RWPE2 (cell line): Measurements from ENCODE around the gene TEDC2.

Experiments
- ATAC-seq: fragments of 200-7000 bp; cut with Tn5 transposase; 3 replicates; pipeline ENCODE4 v1.9.1; 2021; ENCODE audit warnings: low read depth
- DNase-seq: peaks from one replicate; pipeline ENCODE4 v3.0.0-alpha.2; 2020; ENCODE audit warnings: low spot score
- H3K27ac ChIP-seq: fragments of 450-650 bp; 2 replicates; pipeline ENCODE4 v1.5.1; 2017; ENCODE audit warnings: mild to moderate bottlenecking; ENCODE audit not compliant: poor library complexity, severe bottlenecking
- H3K27me3 ChIP-seq: fragments of 250-450 bp; sonication (Bioruptor Pico); 2 replicates; pipeline ENCODE4 v1.5.1; 2021; ENCODE audit warnings: mild to moderate bottlenecking, moderate library complexity; ENCODE audit not compliant: insufficient read depth, poor library complexity, severe bottlenecking
- H3K36me3 ChIP-seq: fragments of 250-450 bp; sonication (Bioruptor Pico); 2 replicates; pipeline ENCODE4 v1.5.1; 2020; ENCODE audit warnings: low read depth, mild to moderate bottlenecking, moderate library complexity
- H3K4me1 ChIP-seq: fragments of 250-450 bp; sonication (Bioruptor Pico); 2 replicates; pipeline ENCODE4 v1.5.1; 2021; ENCODE audit warnings: mild to moderate bottlenecking, moderate library complexity; ENCODE audit not compliant: insufficient read depth, poor library complexity, severe bottlenecking
- H3K4me3 ChIP-seq: fragments of 250-450 bp; sonication (Bioruptor Pico); 2 replicates; pipeline ENCODE4 v1.5.1; 2021; ENCODE audit warnings: mild to moderate bottlenecking, moderate library complexity; ENCODE audit not compliant: severe bottlenecking
- H3K9me3 ChIP-seq: fragments of 250-450 bp; sonication (Bioruptor Pico); 2 replicates; pipeline ENCODE4 v1.5.1; 2021; ENCODE audit warnings: mild to moderate bottlenecking, moderate library complexity; ENCODE audit not compliant: severe bottlenecking
- TF ChIP-seq, protein P1 (sequence below): fragments of 450-650 bp; IDR thresholded peaks from one replicate; pipeline ENCODE4 v1.5.1; 2017; ENCODE audit warnings: mild to moderate bottlenecking, moderate library complexity; ENCODE audit not compliant: poor library complexity, severe bottlenecking

Gene TEDC2

DNA sequence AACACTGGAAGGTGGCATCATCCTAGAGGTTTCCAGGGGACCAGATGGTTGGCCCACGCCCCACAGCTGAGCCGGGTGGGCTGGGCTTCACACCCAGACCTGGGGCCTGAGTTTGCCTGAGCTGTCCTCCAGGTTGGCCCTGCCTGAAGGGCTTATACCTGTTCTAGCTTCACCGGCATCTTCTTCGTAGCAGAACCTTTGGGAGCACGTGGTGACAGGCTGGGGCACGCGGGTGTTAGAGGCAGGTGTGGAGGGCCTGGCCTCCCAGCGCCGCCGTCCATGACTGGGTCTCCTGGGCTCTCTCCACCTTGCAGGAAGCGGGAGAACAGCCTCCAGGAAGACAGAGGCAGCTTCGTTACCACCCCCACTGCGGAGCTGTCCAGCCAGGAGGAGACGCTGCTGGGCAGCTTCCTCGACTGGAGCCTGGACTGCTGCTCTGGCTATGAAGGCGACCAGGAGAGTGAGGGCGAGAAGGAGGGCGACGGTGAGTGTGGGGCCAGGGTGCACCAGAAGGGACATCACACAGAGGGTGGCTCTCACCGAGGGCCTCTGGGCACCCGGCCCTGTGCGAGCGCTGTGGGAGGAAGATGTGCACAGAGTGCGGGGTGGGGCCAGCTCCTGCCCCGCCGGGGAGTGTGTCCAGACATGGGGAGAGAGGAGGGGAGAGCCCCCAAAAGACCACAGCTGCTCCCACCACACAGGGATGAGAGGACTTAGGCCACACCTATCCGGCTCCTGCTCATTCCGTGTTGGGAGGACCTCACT, 4.6 kb upstream of the TEDC2 start:
- H3K9me3 ChIP-seq, result no peaks in the 10 kb centered on the region
- ATAC-seq (no peak), DNase-seq (no peak)
- H3K27me3 ChIP-seq, result no peaks in the 10 kb centered on the region
- TF ChIP-seq, protein P1, sequence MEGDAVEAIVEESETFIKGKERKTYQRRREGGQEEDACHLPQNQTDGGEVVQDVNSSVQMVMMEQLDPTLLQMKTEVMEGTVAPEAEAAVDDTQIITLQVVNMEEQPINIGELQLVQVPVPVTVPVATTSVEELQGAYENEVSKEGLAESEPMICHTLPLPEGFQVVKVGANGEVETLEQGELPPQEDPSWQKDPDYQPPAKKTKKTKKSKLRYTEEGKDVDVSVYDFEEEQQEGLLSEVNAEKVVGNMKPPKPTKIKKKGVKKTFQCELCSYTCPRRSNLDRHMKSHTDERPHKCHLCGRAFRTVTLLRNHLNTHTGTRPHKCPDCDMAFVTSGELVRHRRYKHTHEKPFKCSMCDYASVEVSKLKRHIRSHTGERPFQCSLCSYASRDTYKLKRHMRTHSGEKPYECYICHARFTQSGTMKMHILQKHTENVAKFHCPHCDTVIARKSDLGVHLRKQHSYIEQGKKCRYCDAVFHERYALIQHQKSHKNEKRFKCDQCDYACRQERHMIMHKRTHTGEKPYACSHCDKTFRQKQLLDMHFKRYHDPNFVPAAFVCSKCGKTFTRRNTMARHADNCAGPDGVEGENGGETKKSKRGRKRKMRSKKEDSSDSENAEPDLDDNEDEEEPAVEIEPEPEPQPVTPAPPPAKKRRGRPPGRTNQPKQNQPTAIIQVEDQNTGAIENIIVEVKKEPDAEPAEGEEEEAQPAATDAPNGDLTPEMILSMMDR, result no peak
- H3K4me3 ChIP-seq, result no peak overlapping the region
- H3K4me1 ChIP-seq, result no peaks in the 10 kb centered on the region
- no peak overlapping the region for H3K27ac ChIP-seq
- peaks cover 61% of the 10 kb centered on the region for H3K36me3 ChIP-seq

DNA sequence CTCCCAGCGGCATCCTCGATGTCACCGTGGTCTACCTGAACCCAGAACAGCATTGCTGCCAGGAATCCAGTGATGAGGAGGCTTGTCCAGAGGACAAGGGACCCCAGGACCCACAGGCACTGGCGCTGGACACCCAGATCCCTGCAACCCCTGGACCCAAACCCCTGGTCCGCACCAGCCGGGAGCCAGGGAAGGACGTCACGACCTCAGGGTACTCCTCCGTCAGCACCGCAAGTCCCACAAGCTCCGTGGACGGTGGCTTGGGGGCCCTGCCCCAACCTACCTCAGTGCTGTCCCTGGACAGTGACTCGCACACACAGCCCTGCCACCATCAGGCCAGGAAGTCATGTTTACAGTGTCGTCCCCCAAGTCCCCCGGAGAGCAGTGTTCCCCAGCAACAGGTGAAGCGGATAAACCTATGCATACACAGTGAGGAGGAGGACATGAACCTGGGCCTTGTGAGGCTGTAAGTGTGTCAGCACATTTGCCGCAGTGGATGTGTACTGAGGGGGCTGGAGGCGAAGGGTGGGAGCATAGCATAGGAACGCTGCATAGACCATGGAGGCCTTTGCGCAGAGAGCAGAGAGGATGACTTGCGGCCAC, 3.3 kb upstream of the TEDC2 start:
- TF ChIP-seq, protein P1, result no peak
- H3K36me3 ChIP-seq, result peaks cover 56% of the 10 kb centered on the region
- H3K9me3 ChIP-seq, result no peaks in the 10 kb centered on the region
- no peak overlapping the region for H3K27ac ChIP-seq
- no peaks in the 10 kb centered on the region for H3K4me1 ChIP-seq
- no peak overlapping the region for H3K4me3 ChIP-seq
- DNase-seq (no peak), ATAC-seq (no peak)
- H3K27me3 ChIP-seq, result no peaks in the 10 kb centered on the region

DNA sequence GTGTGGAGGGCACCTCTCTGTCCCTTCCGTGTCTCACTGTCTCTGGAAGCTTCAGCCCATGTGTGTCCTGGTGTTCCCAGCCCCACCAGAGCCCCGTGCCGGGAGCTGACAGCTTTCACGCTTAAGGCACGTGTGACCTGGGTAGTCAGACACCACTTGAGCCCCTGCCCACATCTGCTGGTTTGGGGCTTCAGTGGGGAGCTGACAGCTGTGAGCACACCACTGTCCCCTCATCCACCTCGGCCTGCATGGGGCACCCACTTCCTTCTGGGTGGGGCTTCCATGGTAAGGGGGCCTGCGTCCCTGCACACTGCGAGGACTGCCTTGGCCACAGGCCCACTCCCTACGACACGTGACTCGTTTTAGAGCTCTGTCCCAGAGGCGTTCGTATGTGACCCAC, 2.6 kb upstream of the TEDC2 start:
- Histone ChIP-seq H3K4me1 (no peaks in the 10 kb centered on the region), H3K27ac (no peak overlapping the region), H3K27me3 (no peaks in the 10 kb centered on the region), H3K4me3 (no peak overlapping the region), H3K36me3 (peaks cover 50% of the 10 kb centered on the region), H3K9me3 (no peaks in the 10 kb centered on the region)
- ATAC-seq (no peak), DNase-seq (no peak)
- TF ChIP-seq, protein P1, result no peak

DNA sequence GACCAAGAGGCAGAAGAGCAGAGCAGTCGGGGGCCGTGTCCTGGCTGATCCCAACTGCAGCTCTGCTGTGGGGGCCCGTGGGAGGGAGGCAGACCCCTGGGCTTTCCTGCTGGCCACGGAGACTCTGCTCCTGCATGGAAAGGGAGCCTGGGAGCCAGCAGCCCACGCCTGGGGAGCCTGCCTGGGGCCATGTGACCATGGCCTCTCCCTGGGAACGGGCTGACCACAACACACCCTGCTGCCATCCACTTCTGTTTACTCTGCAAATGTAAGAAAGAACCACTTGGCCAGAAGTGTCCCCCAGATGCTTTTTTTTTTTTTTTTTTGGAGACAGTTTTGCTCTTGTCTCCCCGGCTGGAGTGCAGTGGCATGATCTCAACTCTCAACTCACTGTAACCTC, 2.0 kb upstream of the TEDC2 start:
- H3K9me3 ChIP-seq, result no peaks in the 10 kb centered on the region
- DNase-seq (no peak), ATAC-seq (no peak)
- peaks cover 43% of the 10 kb centered on the region for H3K36me3 ChIP-seq
- no peaks in the 10 kb centered on the region for H3K4me1 ChIP-seq
- TF ChIP-seq, protein P1, result no peak
- no peak overlapping the region for H3K27ac ChIP-seq
- no peaks in the 10 kb centered on the region for H3K27me3 ChIP-seq
- no peak overlapping the region for H3K4me3 ChIP-seq
